ENCODE data around the gene ATAD3C. TPM values are rescaled to one million over a fixed set of nuclear protein-coding genes. Genes with fewer than 3 reads are reported as not detected.
"Not testable (repeated sequence)": the region's sequence is repeated elsewhere in the genome, so short reads cannot be mapped to it uniquely, and the experiment has no call there.

The ATAD3C gene
- total RNA-seq, 1 donor from 2014 or later: not detected

- H3K4me1 ChIP-seq: peaks cover 23% of the 10 kb centered on the region
- DNase-seq (ENCODE audit: extremely low spot score in 2 of 2): no peak
- H3K36me3 ChIP-seq: peaks cover 7 to 25% of the 10 kb centered on the region in 2 donors
- H3K4me3 ChIP-seq: no peak overlapping the region
- TF ChIP-seq, protein P1, sequence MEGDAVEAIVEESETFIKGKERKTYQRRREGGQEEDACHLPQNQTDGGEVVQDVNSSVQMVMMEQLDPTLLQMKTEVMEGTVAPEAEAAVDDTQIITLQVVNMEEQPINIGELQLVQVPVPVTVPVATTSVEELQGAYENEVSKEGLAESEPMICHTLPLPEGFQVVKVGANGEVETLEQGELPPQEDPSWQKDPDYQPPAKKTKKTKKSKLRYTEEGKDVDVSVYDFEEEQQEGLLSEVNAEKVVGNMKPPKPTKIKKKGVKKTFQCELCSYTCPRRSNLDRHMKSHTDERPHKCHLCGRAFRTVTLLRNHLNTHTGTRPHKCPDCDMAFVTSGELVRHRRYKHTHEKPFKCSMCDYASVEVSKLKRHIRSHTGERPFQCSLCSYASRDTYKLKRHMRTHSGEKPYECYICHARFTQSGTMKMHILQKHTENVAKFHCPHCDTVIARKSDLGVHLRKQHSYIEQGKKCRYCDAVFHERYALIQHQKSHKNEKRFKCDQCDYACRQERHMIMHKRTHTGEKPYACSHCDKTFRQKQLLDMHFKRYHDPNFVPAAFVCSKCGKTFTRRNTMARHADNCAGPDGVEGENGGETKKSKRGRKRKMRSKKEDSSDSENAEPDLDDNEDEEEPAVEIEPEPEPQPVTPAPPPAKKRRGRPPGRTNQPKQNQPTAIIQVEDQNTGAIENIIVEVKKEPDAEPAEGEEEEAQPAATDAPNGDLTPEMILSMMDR (IDR thresholded peaks at IDR 0.05): no peak
- intact Hi-C loops (cut with DNase I): no loop called here
- H3K27ac ChIP-seq: no peak overlapping the region
- H3K27me3 ChIP-seq: no peaks in the 10 kb centered on the region
- no peaks in the 10 kb centered on the region for H3K9me3 ChIP-seq
Observed at GRCh38 chr1:1477206-1477605, 27.7 kb downstream of the ATAD3C start.

- TF ChIP-seq POLR2A (IDR thresholded peaks at IDR 0.05) (no peak), POLR2AphosphoS5 (IDR thresholded peaks at IDR 0.05; ENCODE audit: insufficient read depth in 1 of 2, low read depth in 1 of 2) (no peak)
- no peaks in the 10 kb centered on the region for H3K27me3 ChIP-seq
- no peaks in the 10 kb centered on the region for H3K9me3 ChIP-seq
- no peak for DNase-seq (ENCODE audit: extremely low spot score in 2 of 2)
- peaks cover 7 to 45% of the 10 kb centered on the region in 2 donors for H3K36me3 ChIP-seq
- H3K27ac ChIP-seq: no peak overlapping the region
- intact Hi-C loops (cut with DNase I): no loop called here
- no peak overlapping the region for H3K4me3 ChIP-seq
- no peaks in the 10 kb centered on the region for H3K4me1 ChIP-seq
Observed at GRCh38 chr1:1479547-1480487, 30.3 kb downstream of the ATAD3C start.

GRCh38 chr1:1480488-1480867, 31.0 kb downstream of the ATAD3C start:
- H3K27ac ChIP-seq; H3K9me3 ChIP-seq; intact Hi-C loops (cut with DNase I); H3K4me1 ChIP-seq; H3K4me3 ChIP-seq; DNase-seq (ENCODE audit: extremely low spot score in 2 of 2); H3K27me3 ChIP-seq: not testable (repeated sequence)
- peaks cover 7 to 47% of the 10 kb centered on the region in 2 donors for H3K36me3 ChIP-seq

GRCh38 chr1:1481811-1482210, 32.3 kb downstream of the ATAD3C start:
- H3K27ac ChIP-seq; H3K9me3 ChIP-seq; DNase-seq (ENCODE audit: extremely low spot score in 2 of 2); H3K27me3 ChIP-seq; intact Hi-C loops (cut with DNase I); H3K4me1 ChIP-seq; H3K4me3 ChIP-seq: not testable (repeated sequence)
- H3K36me3 ChIP-seq: peaks cover 7 to 56% of the 10 kb centered on the region in 2 donors

DNA sequence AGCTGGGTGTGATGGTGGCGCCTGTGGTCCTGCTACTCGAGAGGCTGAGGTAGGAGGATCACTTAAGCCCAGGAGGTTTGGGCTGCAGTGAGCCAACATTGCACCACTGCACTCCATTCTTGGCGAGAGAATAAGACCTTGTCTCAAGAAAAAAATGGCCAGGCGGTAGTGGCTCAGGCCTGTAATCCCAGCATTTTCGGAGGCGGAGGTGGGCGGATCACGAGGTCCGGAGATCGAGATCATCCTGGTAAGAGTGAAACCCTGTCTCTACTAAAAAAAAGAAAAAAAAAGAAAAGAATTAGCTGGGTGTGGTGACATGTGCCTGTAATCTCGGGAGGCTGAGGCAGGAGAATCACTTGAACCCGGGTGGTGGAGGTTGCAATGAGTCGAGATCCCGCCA, 33.4 kb downstream of the ATAD3C start:
- H3K4me3 ChIP-seq: no peak overlapping the region
- DNase-seq (ENCODE audit: extremely low spot score in 2 of 2): no peak
- TF ChIP-seq POLR2A (IDR thresholded peaks at IDR 0.05) (no peak), POLR2AphosphoS5 (IDR thresholded peaks at IDR 0.05; ENCODE audit: insufficient read depth in 1 of 2, low read depth in 1 of 2) (no peak)
- TF ChIP-seq, protein P1 (IDR thresholded peaks at IDR 0.05): no peak
- H3K9me3 ChIP-seq: no peaks in the 10 kb centered on the region
- H3K27ac ChIP-seq: no peak overlapping the region
- H3K36me3 ChIP-seq: peaks cover 5 to 55% of the 10 kb centered on the region in 2 donors
- intact Hi-C loops (cut with DNase I): no loop called here
- no peaks in the 10 kb centered on the region for H3K4me1 ChIP-seq
- H3K27me3 ChIP-seq: no peaks in the 10 kb centered on the region

DNA sequence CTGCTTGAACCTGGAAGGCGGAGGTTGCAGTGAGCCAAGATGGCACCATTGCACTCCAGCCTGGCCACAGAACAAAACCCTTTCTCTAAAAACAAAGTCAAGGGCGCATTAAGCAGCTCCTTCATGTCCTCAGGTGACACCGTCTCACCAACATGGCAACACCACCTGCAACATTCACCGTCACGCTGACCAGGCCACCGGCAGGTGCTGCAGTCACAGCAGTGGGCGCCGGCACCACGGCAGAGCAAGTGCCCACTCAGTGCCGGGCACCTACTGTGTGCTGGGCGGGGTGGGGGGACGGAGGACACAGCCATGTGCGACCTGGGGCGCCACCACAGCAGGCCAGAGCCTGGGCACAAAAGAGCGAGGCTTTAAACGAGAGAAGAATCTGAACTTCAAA, 34.2 kb downstream of the ATAD3C start:
- intact Hi-C loops (cut with DNase I): no loop called here
- no peak overlapping the region for H3K4me3 ChIP-seq
- H3K27ac ChIP-seq: no peak overlapping the region
- no peaks in the 10 kb centered on the region for H3K27me3 ChIP-seq
- no peak for TF ChIP-seq POLR2A (IDR thresholded peaks at IDR 0.05)
- no peak for TF ChIP-seq POLR2AphosphoS5 (IDR thresholded peaks at IDR 0.05; ENCODE audit: insufficient read depth in 1 of 2, low read depth in 1 of 2)
- TF ChIP-seq, protein P1 (IDR thresholded peaks at IDR 0.05): no peak
- H3K4me1 ChIP-seq: no peaks in the 10 kb centered on the region
- DNase-seq (ENCODE audit: extremely low spot score in 2 of 2): no peak
- H3K9me3 ChIP-seq: no peaks in the 10 kb centered on the region
- peaks cover 0 to 54% of the 10 kb centered on the region in 2 donors for H3K36me3 ChIP-seq

- H3K9me3 ChIP-seq; H3K27me3 ChIP-seq; DNase-seq (ENCODE audit: extremely low spot score in 2 of 2); intact Hi-C loops (cut with DNase I); H3K4me3 ChIP-seq; H3K27ac ChIP-seq; H3K4me1 ChIP-seq: not testable (repeated sequence)
- peaks cover 0 to 59% of the 10 kb centered on the region in 2 donors for H3K36me3 ChIP-seq
Observed at GRCh38 chr1:1484976-1485750, 35.7 kb downstream of the ATAD3C start.

GRCh38 chr1:1485755-1486317, 36.3 kb downstream of the ATAD3C start:
- H3K4me1 ChIP-seq; H3K27me3 ChIP-seq; H3K9me3 ChIP-seq; intact Hi-C loops (cut with DNase I); H3K4me3 ChIP-seq; DNase-seq (ENCODE audit: extremely low spot score in 2 of 2); H3K27ac ChIP-seq: not testable (repeated sequence)
- peaks cover 0 to 63% of the 10 kb centered on the region in 2 donors for H3K36me3 ChIP-seq

All from vagina (tissue), 2 donors.